Ovary (tissue), 3 donors: ENCODE data around the gene GRK6.

Source experiments
- POLR2A ChIP-seq: fragments of 450-650 bp; IDR thresholded peaks from one replicate; pipeline ENCODE4 v1.6.1; 2017; ENCODE audit warnings: antibody characterized with exemption, mild to moderate bottlenecking, moderate library complexity
- TF ChIP-seq, protein P1 (sequence below), 3 donors: fragments of 450-650 bp in 2 of 3; fragments of 200-600 bp in 1 of 3; IDR thresholded peaks; one replicate each; pipeline versions ENCODE4 v1.5.1 to v1.8.0; 2016 to 2022; ENCODE audit warnings: antibody characterized with exemption in 3 of 3, mild to moderate bottlenecking in 1 of 3
- donor health status: DM: no; HTN: no; CAD: no.

DNA sequence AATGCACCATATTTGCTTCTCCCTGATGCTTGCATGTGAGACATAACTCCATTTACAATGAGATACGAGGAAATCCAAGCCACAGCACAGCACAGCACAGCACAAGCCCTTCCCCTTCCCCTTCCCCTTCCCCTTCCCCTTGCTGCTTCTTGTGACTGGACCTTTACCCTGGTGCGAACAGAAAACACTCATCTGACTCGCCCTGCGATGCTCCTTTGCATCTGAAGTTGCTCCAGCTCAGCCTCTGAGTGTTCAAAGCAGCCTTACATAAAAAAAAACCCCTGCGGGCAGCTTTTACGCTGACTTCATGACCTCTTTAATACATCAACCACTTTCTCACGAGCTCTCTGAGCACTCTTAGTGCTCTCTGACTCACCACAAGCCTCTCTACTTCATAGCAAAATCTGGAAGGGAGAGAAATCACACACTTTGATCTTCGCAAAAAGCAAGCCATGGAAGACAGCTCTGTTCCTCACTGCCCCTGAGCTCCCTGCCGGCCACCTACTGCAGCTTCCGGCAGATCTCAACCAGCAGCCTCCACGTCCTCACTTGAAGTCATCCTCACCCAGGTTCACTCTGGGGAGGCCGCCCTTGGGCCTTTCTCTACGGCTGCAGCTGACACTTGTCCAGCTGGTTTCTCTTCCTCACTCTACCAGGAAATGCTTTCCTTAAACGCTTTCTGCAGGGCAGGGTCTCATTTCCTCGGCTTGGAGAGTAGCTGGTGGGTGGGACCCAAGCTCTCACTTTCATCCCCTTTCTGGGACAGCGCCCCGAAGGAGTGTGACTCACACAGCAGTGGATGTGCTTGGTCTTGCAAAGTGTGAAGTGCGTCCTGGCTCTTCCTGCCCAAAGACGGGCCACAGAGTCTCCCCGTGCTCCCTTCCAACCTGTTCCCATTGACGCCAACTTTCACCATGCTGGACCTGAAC is 37.0 kb upstream of the GRK6 start:
- no peak for TF ChIP-seq POLR2A
- TF ChIP-seq, protein P1, sequence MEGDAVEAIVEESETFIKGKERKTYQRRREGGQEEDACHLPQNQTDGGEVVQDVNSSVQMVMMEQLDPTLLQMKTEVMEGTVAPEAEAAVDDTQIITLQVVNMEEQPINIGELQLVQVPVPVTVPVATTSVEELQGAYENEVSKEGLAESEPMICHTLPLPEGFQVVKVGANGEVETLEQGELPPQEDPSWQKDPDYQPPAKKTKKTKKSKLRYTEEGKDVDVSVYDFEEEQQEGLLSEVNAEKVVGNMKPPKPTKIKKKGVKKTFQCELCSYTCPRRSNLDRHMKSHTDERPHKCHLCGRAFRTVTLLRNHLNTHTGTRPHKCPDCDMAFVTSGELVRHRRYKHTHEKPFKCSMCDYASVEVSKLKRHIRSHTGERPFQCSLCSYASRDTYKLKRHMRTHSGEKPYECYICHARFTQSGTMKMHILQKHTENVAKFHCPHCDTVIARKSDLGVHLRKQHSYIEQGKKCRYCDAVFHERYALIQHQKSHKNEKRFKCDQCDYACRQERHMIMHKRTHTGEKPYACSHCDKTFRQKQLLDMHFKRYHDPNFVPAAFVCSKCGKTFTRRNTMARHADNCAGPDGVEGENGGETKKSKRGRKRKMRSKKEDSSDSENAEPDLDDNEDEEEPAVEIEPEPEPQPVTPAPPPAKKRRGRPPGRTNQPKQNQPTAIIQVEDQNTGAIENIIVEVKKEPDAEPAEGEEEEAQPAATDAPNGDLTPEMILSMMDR (IDR thresholded peaks at IDR 0.05) = no peak
